ENCODE results near the gene HECTD3.
"Not testable (repeated sequence)": the region's sequence is repeated elsewhere in the genome, so short reads cannot be mapped to it uniquely, and the experiment has no call there.

GRCh38 chr1:44977372-44977771 is 33.8 kb downstream of the HECTD3 start:
- not testable (repeated sequence) for TF ChIP-seq CTCF (IDR thresholded peaks at IDR 0.05; ENCODE audit: low read depth, low read length, missing input control); FOXA2 (IDR thresholded peaks at IDR 0.05); GABPA (IDR thresholded peaks at IDR 0.05 in 1 of 2, conservative IDR thresholded peaks at IDR 0.05 in 1 of 2); ZBTB33 (IDR thresholded peaks at IDR 0.05); REST (IDR thresholded peaks at IDR 0.05); ATF3 (IDR thresholded peaks at IDR 0.05); MAX (IDR thresholded peaks at IDR 0.05); SP1 (IDR thresholded peaks at IDR 0.05); RAD21 (IDR thresholded peaks at IDR 0.05); EGR1 (IDR thresholded peaks at IDR 0.05; ENCODE audit: low read depth in 2 of 2)

All from liver (tissue), 3 donors.